ENCODE results near the gene KMT2E. TPM values are rescaled to one million over a fixed set of nuclear protein-coding genes. Genes with fewer than 3 reads are reported as not detected.
A peak's percentile ranks its signal among the peaks of the same experiment; 100 is the strongest.

The KMT2E gene
- total RNA-seq, 1 donor from 2014 or later, result 40.2 TPM

DNA sequence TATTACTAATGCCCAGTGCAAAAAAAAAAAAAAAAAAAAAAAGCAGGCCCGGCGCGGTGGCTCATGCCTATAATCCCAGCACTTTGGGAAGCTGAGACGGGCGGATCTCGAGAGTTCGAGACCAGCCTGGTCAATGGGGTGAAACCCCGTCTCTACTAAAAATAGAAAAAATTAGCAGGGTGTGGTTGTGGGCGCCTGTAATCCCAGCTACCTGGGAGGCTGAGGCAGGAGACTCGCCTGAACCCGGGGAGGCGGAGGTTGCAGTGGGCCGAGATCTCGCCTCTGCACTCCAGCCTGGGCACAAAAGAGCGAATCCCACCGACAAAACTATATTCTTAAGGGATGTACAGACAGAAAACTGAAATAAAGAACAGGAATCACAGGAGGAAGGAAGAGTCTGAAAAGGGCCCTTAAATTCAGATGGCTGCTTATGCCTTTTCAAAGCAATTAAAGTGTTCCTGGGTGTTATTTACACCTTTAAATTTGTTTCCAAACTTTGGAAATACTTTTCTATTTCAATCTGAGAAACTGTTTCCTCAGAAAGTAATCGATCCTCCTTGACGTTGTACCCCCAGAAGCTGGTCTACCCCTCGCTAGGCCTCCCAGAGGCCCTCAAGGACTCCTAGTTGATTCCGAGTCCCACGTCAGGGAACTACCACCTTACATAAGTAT is 2.0 kb upstream of the KMT2E start:
- peaks cover 72% of the 10 kb centered on the region for H3K4me1 ChIP-seq
- intact Hi-C loops (cut with micrococcal nuclease), result no loop called here

DNA sequence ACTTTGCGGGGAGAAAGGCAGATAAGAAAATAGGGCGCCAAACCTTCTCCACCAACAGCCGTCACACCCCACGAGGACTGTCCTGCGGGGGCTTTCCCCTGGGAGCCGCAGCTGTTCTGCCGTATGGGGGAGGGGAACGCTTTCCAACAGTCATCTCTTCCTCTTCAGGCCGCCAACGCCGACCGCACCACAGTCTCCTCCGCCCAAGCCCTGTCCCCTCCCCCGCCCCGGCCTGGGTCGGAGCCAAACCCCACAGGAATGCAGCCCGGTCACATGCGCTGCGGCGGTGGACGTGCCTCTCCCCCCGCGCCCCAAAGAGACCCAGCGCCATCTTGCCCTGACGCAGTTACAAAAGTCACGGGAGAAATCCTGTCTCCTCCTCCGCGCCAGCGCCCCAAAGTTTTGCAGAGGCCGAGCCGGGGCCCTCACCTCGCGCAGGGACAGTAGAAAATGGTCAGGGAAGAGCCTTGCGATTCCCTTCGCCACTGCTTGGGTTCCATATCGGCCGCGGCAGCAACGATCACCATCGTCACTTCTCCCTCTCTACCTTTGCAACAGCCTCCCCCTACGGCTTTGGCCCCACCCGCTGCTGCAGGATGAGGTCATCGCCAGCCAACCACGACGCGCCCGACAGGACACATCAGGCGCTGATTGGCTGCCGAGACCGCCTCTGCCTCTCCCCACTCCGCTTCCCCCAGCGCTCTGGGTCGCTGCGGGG is 1.3 kb upstream of the KMT2E start:
- peaks cover 72% of the 10 kb centered on the region for H3K4me1 ChIP-seq

More for the DNA sequence above, 2.0 kb upstream of the KMT2E start:
- TF ChIP-seq, protein P1, sequence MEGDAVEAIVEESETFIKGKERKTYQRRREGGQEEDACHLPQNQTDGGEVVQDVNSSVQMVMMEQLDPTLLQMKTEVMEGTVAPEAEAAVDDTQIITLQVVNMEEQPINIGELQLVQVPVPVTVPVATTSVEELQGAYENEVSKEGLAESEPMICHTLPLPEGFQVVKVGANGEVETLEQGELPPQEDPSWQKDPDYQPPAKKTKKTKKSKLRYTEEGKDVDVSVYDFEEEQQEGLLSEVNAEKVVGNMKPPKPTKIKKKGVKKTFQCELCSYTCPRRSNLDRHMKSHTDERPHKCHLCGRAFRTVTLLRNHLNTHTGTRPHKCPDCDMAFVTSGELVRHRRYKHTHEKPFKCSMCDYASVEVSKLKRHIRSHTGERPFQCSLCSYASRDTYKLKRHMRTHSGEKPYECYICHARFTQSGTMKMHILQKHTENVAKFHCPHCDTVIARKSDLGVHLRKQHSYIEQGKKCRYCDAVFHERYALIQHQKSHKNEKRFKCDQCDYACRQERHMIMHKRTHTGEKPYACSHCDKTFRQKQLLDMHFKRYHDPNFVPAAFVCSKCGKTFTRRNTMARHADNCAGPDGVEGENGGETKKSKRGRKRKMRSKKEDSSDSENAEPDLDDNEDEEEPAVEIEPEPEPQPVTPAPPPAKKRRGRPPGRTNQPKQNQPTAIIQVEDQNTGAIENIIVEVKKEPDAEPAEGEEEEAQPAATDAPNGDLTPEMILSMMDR (IDR thresholded peaks at IDR 0.05; ENCODE audit: borderline replicate concordance), result no peak
- Histone ChIP-seq H3K9me3 (replicated peaks) (no peaks in the 10 kb centered on the region), H3K4me3 (peak overlapping the region; percentile 75), H3K27me3 (ENCODE audit: low read depth) (no peaks in the 10 kb centered on the region), H3K27ac (replicated peaks) (peak overlapping the region; percentile 100), H3K36me3 (no peaks in the 10 kb centered on the region)
- DNase-seq, result no peak

DNA sequence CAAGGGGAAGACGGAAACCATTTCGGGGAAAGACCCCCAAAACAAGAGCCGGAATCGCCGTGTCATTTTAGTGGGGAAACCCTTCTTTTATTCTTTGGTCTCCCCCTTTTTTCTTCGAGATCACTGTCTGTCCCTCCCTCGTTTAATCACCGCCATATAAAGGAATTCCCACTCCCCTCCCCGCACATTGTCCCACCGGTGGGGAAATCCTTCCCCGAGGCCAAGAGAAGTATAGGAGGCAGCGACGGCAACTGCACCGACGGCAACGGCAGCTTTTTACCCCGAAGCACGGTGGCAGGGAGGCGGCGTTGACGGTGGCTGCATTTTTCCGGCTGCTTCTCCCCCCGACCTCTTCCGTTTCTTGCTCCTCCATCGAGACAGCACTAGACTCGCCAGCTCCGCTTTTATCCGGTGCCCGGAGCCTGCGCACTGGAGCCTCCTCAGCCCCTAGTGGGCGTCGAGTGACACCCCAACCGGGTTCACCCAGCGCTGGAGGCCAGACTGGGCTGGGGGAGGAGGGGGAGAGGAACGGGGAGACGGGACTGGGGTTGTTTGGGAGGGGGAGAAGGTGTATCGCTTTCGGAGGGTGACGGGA is 687 bp upstream of the KMT2E start:
- peaks cover 72% of the 10 kb centered on the region for H3K4me1 ChIP-seq

More for the DNA sequence above, 1.3 kb upstream of the KMT2E start:
- Histone ChIP-seq H3K36me3 (no peaks in the 10 kb centered on the region), H3K4me3 (peak overlapping the region; percentile 75), H3K27ac (replicated peaks) (peak overlapping the region; percentile 100), H3K9me3 (replicated peaks) (no peaks in the 10 kb centered on the region), H3K27me3 (ENCODE audit: low read depth) (no peaks in the 10 kb centered on the region)
- TF ChIP-seq, protein P1 (IDR thresholded peaks at IDR 0.05; ENCODE audit: borderline replicate concordance), result no peak
- peak; percentile 100 for DNase-seq
- intact Hi-C loops (cut with micrococcal nuclease), result no loop called here

GRCh38 chr7:105014693-105015389 is 836 bp downstream of the KMT2E start:
- H3K9me3 ChIP-seq (replicated peaks), result no peaks in the 10 kb centered on the region
- intact Hi-C loops (cut with micrococcal nuclease), result no loop called here
- peak overlapping the region; percentile 100 for H3K27ac ChIP-seq (replicated peaks)
- H3K36me3 ChIP-seq, result no peaks in the 10 kb centered on the region
- H3K4me1 ChIP-seq, result peaks cover 72% of the 10 kb centered on the region
- no peak for DNase-seq
- H3K27me3 ChIP-seq (ENCODE audit: low read depth), result no peaks in the 10 kb centered on the region
- H3K4me3 ChIP-seq, result peak overlapping the region; percentile 75
- TF ChIP-seq, protein P1 (IDR thresholded peaks at IDR 0.05; ENCODE audit: borderline replicate concordance), result no peak

More for the DNA sequence above, 687 bp upstream of the KMT2E start:
- Histone ChIP-seq H3K36me3 (no peaks in the 10 kb centered on the region), H3K9me3 (replicated peaks) (no peaks in the 10 kb centered on the region), H3K27ac (replicated peaks) (peak overlapping the region; percentile 100), H3K4me3 (peak overlapping the region; percentile 75), H3K27me3 (ENCODE audit: low read depth) (no peaks in the 10 kb centered on the region)
- TF ChIP-seq, protein P1 (IDR thresholded peaks at IDR 0.05; ENCODE audit: borderline replicate concordance), result peak; percentile 64
- peak; percentile 94 for DNase-seq
- intact Hi-C loops (cut with micrococcal nuclease), result no loop called here

DNA sequence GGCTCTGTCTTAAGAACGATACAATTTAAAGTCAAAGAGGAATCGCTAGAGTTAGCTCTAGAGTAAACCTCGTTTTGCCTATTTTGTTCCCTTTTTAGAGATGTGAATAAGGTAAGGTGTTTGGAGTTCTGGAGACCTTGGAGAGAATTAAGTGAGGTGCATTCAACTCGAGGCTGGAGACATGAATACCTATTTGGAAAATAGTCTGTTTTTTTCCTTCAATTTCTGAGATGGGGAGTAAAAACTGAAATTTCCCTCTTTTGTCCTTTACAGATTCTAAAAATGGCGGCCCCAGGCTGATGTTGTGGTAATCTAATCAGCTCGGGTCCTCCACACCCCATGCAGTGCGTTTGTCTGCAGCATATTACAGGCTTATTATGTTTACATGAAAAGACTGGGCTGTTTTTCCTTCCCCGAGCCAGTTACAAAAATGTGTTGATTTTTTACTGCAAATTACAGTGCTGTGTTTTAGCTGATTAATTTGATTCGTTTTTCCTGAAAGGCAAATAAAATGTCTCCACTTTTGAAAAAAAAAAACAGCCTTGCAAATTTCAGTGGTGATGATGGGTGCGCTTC is 1.5 kb downstream of the KMT2E start:
- no peaks in the 10 kb centered on the region for H3K9me3 ChIP-seq (replicated peaks)
- H3K4me1 ChIP-seq, result peaks cover 72% of the 10 kb centered on the region
- no peak for DNase-seq
- intact Hi-C loops (cut with micrococcal nuclease), result no loop called here
- no peaks in the 10 kb centered on the region for H3K27me3 ChIP-seq (ENCODE audit: low read depth)
- TF ChIP-seq, protein P1 (IDR thresholded peaks at IDR 0.05; ENCODE audit: borderline replicate concordance), result no peak
- no peaks in the 10 kb centered on the region for H3K36me3 ChIP-seq
- peak overlapping the region; percentile 75 for H3K4me3 ChIP-seq
- H3K27ac ChIP-seq (replicated peaks), result peak overlapping the region; percentile 100
